ENCODE results near the gene BICDL1. TPM values are rescaled to one million over a fixed set of nuclear protein-coding genes. Genes with fewer than 3 reads are reported as not detected.

BICDL1 gene
- total RNA-seq, 1 experiment from 2014 or later: 22.2 TPM

GRCh38 chr12:120138366-120138765, 149.3 kb downstream of the BICDL1 start:
- BruUV-seq (replicated peaks): no TSS peak
- H3K27ac ChIP-seq (ENCODE audit: low read length): no peak overlapping the region
- no peak for ATAC-seq
- in situ Hi-C loops (cut with HindIII; ENCODE audit: low pct_unique_long_range_greater_than_20kb, low sequenced_read_pairs): no loop called here
- no peak for DNase-seq (ENCODE audit: low read depth, low spot score)
- TF ChIP-seq SIN3A (IDR thresholded peaks at IDR 0.05; ENCODE audit: borderline replicate concordance, insufficient read depth, low read depth, low read length) (no peak), TCF7L2 (IDR thresholded peaks at IDR 0.05; ENCODE audit: low read depth, low read length) (no peak), REST (IDR thresholded peaks at IDR 0.05; ENCODE audit: insufficient read depth in 1 of 2, low read depth in 2 of 2, low read length in 1 of 2) (no peak), CTCF (IDR thresholded peaks at IDR 0.05) (no peak), POLR2AphosphoS5 (IDR thresholded peaks at IDR 0.05; ENCODE audit: low read depth, low read length) (no peak)
- ChIA-PET POLR2A (no interaction called here), CTCF (no interaction called here)
- no peaks in the 10 kb centered on the region for H3K27me3 ChIP-seq (ENCODE audit: control insufficient read depth, insufficient read depth, low read length)
- H3K36me3 ChIP-seq (ENCODE audit: control insufficient read depth, insufficient read depth, low read length): peaks cover 43% of the 10 kb centered on the region
- intact Hi-C loops (cut with micrococcal nuclease; ENCODE audit: unreplicated experiment): no loop called here
- no peak overlapping the region for H3K4me3 ChIP-seq (ENCODE audit: low read depth in 2 of 2, low read length in 2 of 2)
- H3K9me3 ChIP-seq (ENCODE audit: control insufficient read depth, insufficient read depth, low read depth, low read length): no peaks in the 10 kb centered on the region
- no peaks in the 10 kb centered on the region for H3K4me1 ChIP-seq (ENCODE audit: control insufficient read depth, insufficient read depth, low read length)

GRCh38 chr12:120139958-120140357, 150.9 kb downstream of the BICDL1 start:
- no peak overlapping the region for H3K4me3 ChIP-seq (ENCODE audit: low read depth in 2 of 2, low read length in 2 of 2)
- in situ Hi-C loops (cut with HindIII; ENCODE audit: low pct_unique_long_range_greater_than_20kb, low sequenced_read_pairs): no loop called here
- no peak for TF ChIP-seq SIN3A (IDR thresholded peaks at IDR 0.05; ENCODE audit: borderline replicate concordance, insufficient read depth, low read depth, low read length)
- TF ChIP-seq CTCF (IDR thresholded peaks at IDR 0.05): no peak
- TF ChIP-seq REST (IDR thresholded peaks at IDR 0.05; ENCODE audit: insufficient read depth in 1 of 2, low read depth in 2 of 2, low read length in 1 of 2): no peak
- no peak for TF ChIP-seq TCF7L2 (IDR thresholded peaks at IDR 0.05; ENCODE audit: low read depth, low read length)
- TF ChIP-seq POLR2AphosphoS5 (IDR thresholded peaks at IDR 0.05; ENCODE audit: low read depth, low read length): no peak
- CTCF ChIA-PET: no interaction called here
- H3K27me3 ChIP-seq (ENCODE audit: control insufficient read depth, insufficient read depth, low read length): no peaks in the 10 kb centered on the region
- intact Hi-C loops (cut with micrococcal nuclease; ENCODE audit: unreplicated experiment): no loop called here
- no peak overlapping the region for H3K27ac ChIP-seq (ENCODE audit: low read length)
- H3K4me1 ChIP-seq (ENCODE audit: control insufficient read depth, insufficient read depth, low read length): no peaks in the 10 kb centered on the region
- peaks cover 31% of the 10 kb centered on the region for H3K36me3 ChIP-seq (ENCODE audit: control insufficient read depth, insufficient read depth, low read length)
- ATAC-seq (no peak), DNase-seq (ENCODE audit: low read depth, low spot score) (no peak)
- POLR2A ChIA-PET: no interaction called here
- no peaks in the 10 kb centered on the region for H3K9me3 ChIP-seq (ENCODE audit: control insufficient read depth, insufficient read depth, low read depth, low read length)
- no TSS peak for BruUV-seq (replicated peaks)

Measured in Panc1 (cell line).